Mucosa of descending colon (tissue), 3 donors: ENCODE data around the gene NEO1. TPM values are rescaled to one million over a fixed set of nuclear protein-coding genes. Genes with fewer than 3 reads are reported as not detected.

Experiments used
- ATAC-seq: fragments of 200-7000 bp; cut with Tn5 transposase; one replicate; pipeline ENCODE4 v1.9.1; 2020; ENCODE audit warnings: mild to moderate bottlenecking, moderate library complexity
- DNase-seq, 3 donors: peaks; one replicate each; pipeline ENCODE4 v3.0.0-alpha.2; 2020
- H3K36me3 ChIP-seq: fragments of 200-600 bp; one replicate; pipeline ENCODE4 v1.8.0; 2021; ENCODE audit warnings: low read depth, mild to moderate bottlenecking
- H3K4me1 ChIP-seq: fragments of 200-600 bp; one replicate; pipeline ENCODE4 v1.8.0; 2021; ENCODE audit warnings: low read depth, mild to moderate bottlenecking
- H3K4me3 ChIP-seq: fragments of 200-600 bp; one replicate; pipeline ENCODE4 v1.8.0; 2021; ENCODE audit warnings: mild to moderate bottlenecking
- H3K9me3 ChIP-seq: fragments of 200-600 bp; one replicate; pipeline ENCODE4 v1.8.0; 2021; ENCODE audit warnings: mild to moderate bottlenecking
- intact Hi-C, 2 donors: fragments of 100-400 bp; cut with DNase I in 1 of 2; cut with micrococcal nuclease in 1 of 2; formaldehyde crosslinking; loops; one replicate each; pipeline versions ENCODE4 v1.11.0 to v1.11.1; 2022; cut with DNase I, micrococcal nuclease
- total RNA-seq, 3 donors: library from RNA; stranded (reverse); fragmentation: NEBNext Ultra II Directional in 2 of 3; extraction: Animal tissue kit (Norgen Biotek cat#: 25700) in 2 of 3; gene quantifications; one replicate each; pipeline versions ENCODE4 v1.2.1 to v1.2.4, GENCODE V29; 2021 to 2023
- TF ChIP-seq, protein P1 (sequence below): fragments of 200-600 bp; IDR thresholded peaks from one replicate; pipeline ENCODE4 v1.8.0; 2022; ENCODE audit warnings: antibody characterized with exemption, mild to moderate bottlenecking
- donor health status: DM: no; HTN: no; CAD: no; lungs with moderate emphysema.
- donor health status: DM: no; HTN: no; CAD: no.
- donor health status: DM: no; HTN: yes; CAD: no.

NEO1 gene
- total RNA-seq, 3 donors from 2014 or later = 106 to 188 (median 166) TPM

GRCh38 chr15:73017987-73018386 lies 34.3 kb upstream of the NEO1 start:
- no peak for DNase-seq
- TF ChIP-seq, protein P1, sequence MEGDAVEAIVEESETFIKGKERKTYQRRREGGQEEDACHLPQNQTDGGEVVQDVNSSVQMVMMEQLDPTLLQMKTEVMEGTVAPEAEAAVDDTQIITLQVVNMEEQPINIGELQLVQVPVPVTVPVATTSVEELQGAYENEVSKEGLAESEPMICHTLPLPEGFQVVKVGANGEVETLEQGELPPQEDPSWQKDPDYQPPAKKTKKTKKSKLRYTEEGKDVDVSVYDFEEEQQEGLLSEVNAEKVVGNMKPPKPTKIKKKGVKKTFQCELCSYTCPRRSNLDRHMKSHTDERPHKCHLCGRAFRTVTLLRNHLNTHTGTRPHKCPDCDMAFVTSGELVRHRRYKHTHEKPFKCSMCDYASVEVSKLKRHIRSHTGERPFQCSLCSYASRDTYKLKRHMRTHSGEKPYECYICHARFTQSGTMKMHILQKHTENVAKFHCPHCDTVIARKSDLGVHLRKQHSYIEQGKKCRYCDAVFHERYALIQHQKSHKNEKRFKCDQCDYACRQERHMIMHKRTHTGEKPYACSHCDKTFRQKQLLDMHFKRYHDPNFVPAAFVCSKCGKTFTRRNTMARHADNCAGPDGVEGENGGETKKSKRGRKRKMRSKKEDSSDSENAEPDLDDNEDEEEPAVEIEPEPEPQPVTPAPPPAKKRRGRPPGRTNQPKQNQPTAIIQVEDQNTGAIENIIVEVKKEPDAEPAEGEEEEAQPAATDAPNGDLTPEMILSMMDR = no peak
- no peak for ATAC-seq
- Histone ChIP-seq H3K4me3 (no peak overlapping the region), H3K36me3 (no peaks in the 10 kb centered on the region), H3K4me1 (peaks cover 2% of the 10 kb centered on the region), H3K9me3 (no peaks in the 10 kb centered on the region)
- intact Hi-C loops = no loop called here

DNA sequence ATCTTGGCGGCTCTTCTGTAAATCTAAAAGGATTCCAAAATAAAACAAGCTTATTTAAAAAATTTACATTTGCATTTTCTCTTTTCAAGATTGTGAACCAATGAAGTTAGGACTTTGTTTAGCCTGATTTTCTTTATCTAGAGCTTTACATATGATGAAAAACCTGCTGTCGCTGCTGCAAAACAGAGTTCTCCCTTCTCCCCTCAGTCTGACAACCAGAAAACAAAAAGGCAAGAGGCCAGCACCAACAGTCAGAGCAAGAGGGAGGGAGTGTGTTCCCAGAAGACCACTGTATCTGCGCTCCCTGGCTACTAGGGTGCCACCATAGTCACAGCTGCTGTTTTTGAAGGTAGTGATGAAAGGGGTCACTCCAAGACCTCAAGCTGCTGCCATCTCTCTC lies 33.1 kb upstream of the NEO1 start:
- TF ChIP-seq, protein P1 = no peak
- H3K36me3 ChIP-seq = no peaks in the 10 kb centered on the region
- DNase-seq = no peak
- intact Hi-C loops = no loop called here
- ATAC-seq = no peak
- H3K4me3 ChIP-seq = no peak overlapping the region
- H3K4me1 ChIP-seq = peaks cover 2% of the 10 kb centered on the region
- no peaks in the 10 kb centered on the region for H3K9me3 ChIP-seq

DNA sequence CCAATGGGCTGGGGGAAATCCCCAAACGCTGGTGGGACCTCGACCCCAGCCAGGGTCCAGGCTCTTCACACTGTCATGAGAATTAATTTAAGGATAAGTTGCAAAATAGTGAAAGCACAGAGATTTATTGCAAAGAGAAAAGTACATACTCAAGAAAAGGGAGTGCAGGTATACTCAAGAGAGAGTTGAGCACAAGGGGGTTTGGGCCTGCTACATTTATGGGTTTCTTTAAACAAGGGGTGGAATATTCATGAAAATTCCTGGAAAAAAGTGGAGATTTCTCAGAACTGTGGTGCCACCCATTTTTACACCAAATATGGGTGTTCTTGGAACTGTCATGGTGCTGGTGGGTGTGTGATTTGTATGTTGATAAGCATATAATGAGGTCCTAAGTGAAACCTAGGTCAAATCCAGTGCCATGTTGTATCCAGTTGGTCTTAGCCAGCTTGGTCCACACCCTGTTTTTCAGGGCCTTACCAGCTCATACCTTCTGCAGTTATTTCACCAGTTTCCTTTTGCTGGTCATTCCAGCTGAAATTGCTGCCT lies 32.6 kb upstream of the NEO1 start:
- intact Hi-C loops = no loop called here
- ATAC-seq = no peak
- H3K4me3 ChIP-seq = no peak overlapping the region
- no peak for DNase-seq
- H3K4me1 ChIP-seq = peaks cover 2% of the 10 kb centered on the region
- H3K36me3 ChIP-seq = no peaks in the 10 kb centered on the region
- H3K9me3 ChIP-seq = no peaks in the 10 kb centered on the region
- TF ChIP-seq, protein P1 = no peak

GRCh38 chr15:73021139-73021621 lies 31.1 kb upstream of the NEO1 start:
- no peaks in the 10 kb centered on the region for H3K9me3 ChIP-seq
- intact Hi-C loops = no loop called here
- TF ChIP-seq, protein P1 = no peak
- H3K4me1 ChIP-seq = peaks cover 2% of the 10 kb centered on the region
- no peaks in the 10 kb centered on the region for H3K36me3 ChIP-seq
- no peak for ATAC-seq
- no peak for DNase-seq
- no peak overlapping the region for H3K4me3 ChIP-seq

DNA sequence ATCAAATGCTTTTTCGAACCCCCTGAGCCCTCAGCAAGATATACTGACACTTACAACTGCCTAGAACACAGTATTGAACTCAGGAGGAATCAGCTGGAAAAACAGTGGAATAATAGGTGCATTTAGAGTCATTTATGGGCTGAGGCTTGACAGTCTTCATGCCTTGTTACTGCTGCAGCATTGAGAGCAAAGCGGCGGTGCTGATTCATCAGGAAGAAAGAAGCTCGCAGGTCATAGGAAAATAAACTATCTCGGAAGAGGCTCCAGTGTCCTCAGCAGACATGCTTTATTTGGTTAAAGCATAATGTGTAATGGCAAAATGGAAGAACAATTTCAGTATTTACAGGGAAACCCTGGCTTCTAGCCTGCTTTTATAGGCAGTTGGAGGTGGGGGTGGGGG lies 30.1 kb upstream of the NEO1 start:
- Histone ChIP-seq H3K4me3 (no peak overlapping the region), H3K36me3 (no peaks in the 10 kb centered on the region), H3K9me3 (no peaks in the 10 kb centered on the region), H3K4me1 (peaks cover 2% of the 10 kb centered on the region)
- TF ChIP-seq, protein P1 = no peak
- no peak for ATAC-seq
- intact Hi-C loops = no loop called here
- DNase-seq = no peak

GRCh38 chr15:73023071-73023470 lies 29.2 kb upstream of the NEO1 start:
- intact Hi-C loops = no loop called here
- no peak for ATAC-seq
- TF ChIP-seq, protein P1 = no peak
- no peak for DNase-seq
- H3K4me1 ChIP-seq = peaks cover 2% of the 10 kb centered on the region
- H3K9me3 ChIP-seq = no peaks in the 10 kb centered on the region
- H3K36me3 ChIP-seq = no peaks in the 10 kb centered on the region
- H3K4me3 ChIP-seq = no peak overlapping the region
